ENCODE data around the gene UNC45A.

UNC45A gene

GRCh38 chr15:90960298-90961091, 25.4 kb downstream of the UNC45A start:
- Histone ChIP-seq H3K4me1 (peaks cover 0 to 58% (median 50%) of the 10 kb centered on the region in 4 donors), H3K9me3 (no peaks in the 10 kb centered on the region), H3K4me3 (peak overlapping the region; percentile 16 to 37), H3K27me3 (no peaks in the 10 kb centered on the region), H3K36me3 (peaks cover 5 to 29% (median 22%) of the 10 kb centered on the region in 3 donors), H3K27ac (peak overlapping the region; percentile 83 to 86)
- TF ChIP-seq CTCF (IDR thresholded peaks at IDR 0.05) = no peak
- peak in 1 of 2 donors; percentile 74 for DNase-seq
- intact Hi-C loops (cut with DNase I; ENCODE audit: low total_unique reads) = no loop called here

DNA sequence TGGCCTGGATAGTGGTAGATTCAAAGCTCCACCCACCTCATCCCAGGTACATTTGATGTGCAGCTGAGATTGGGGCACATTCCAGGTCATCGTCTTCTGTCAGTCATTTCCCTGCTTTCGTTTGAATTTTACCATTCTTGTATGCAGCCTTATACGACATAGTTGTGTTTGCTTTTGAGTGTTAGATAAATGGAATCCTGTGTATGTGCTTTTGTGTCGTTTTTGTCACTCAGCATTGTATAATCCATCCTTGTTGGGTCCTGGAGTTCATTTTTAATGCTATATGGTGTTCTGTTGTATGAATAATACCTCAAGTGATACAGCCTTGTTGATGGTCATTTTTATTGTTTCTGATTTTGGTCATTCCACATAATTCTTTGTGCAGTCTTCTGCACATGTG, 26.9 kb downstream of the UNC45A start:
- Histone ChIP-seq H3K4me3 (no peak overlapping the region), H3K36me3 (peaks cover 12 to 43% (median 34%) of the 10 kb centered on the region in 3 donors), H3K27ac (no peak overlapping the region), H3K9me3 (no peaks in the 10 kb centered on the region), H3K4me1 (peaks cover 0 to 45% (median 39%) of the 10 kb centered on the region in 4 donors), H3K27me3 (no peaks in the 10 kb centered on the region)
- TF ChIP-seq CTCF (IDR thresholded peaks at IDR 0.05) = no peak
- DNase-seq = no peak
- intact Hi-C loops (cut with DNase I; ENCODE audit: low total_unique reads) = no loop called here

DNA sequence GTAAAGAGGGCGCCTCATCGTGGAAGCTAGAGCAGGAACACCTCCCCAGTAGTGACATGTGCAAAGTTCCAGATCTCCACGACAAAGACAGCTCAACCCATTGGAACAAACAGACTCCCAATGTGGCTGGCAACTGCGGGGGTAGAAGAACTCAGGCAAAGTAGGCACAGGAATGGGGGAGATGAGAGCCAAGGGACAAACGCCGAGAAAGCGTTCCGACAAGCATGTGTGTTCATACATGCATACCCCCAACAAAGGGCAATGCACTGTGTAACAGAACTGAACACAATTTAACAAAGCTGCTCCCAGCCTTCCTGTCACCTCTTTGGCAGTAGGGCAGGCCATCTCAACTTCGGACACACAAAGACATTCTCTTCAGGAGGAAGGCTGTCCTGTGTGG, 31.2 kb downstream of the UNC45A start:
- no peak overlapping the region for H3K4me3 ChIP-seq
- TF ChIP-seq CTCF (IDR thresholded peaks at IDR 0.05) = no peak
- H3K4me1 ChIP-seq = peaks cover 0 to 3% (median 1%) of the 10 kb centered on the region in 4 donors
- H3K27ac ChIP-seq = no peak overlapping the region
- intact Hi-C loops (cut with DNase I; ENCODE audit: low total_unique reads) = no loop called here
- H3K27me3 ChIP-seq = no peaks in the 10 kb centered on the region
- H3K36me3 ChIP-seq = peaks cover 12 to 62% (median 39%) of the 10 kb centered on the region in 3 donors
- H3K9me3 ChIP-seq = no peaks in the 10 kb centered on the region
- no peak for DNase-seq

DNA sequence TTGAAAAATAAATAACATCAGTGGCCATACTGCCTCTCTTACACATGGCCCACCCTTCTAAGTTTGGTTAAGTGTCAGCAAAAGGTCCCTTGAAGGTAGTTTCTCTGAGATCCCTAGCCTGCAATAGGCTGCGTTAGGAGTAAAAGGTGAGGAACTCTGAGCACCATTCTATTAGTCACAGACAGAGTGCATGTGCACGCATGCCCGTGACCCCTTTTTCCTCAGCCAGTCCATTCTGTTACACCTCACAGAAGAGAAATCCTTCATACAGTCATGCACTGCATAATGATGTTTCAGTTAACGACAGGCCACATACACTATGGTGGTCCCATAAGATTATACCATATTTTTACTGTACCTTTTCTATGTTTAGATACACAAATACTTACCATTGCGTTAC, 32.1 kb downstream of the UNC45A start:
- H3K27ac ChIP-seq = no peak overlapping the region
- DNase-seq = no peak
- H3K4me3 ChIP-seq = no peak overlapping the region
- intact Hi-C loops (cut with DNase I; ENCODE audit: low total_unique reads) = no loop called here
- TF ChIP-seq CTCF (IDR thresholded peaks at IDR 0.05) = no peak
- H3K27me3 ChIP-seq = no peaks in the 10 kb centered on the region
- H3K9me3 ChIP-seq = no peaks in the 10 kb centered on the region
- H3K4me1 ChIP-seq = no peaks in the 10 kb centered on the region
- peaks cover 12 to 53% (median 30%) of the 10 kb centered on the region in 3 donors for H3K36me3 ChIP-seq

- no peaks in the 10 kb centered on the region for H3K9me3 ChIP-seq
- H3K4me3 ChIP-seq = no peak overlapping the region
- intact Hi-C loops (cut with DNase I; ENCODE audit: low total_unique reads) = no loop called here
- no peaks in the 10 kb centered on the region for H3K4me1 ChIP-seq
- no peak overlapping the region for H3K27ac ChIP-seq
- no peak for TF ChIP-seq CTCF (IDR thresholded peaks at IDR 0.05)
- no peak for DNase-seq
- H3K36me3 ChIP-seq = peaks cover 12 to 46% (median 30%) of the 10 kb centered on the region in 3 donors
- H3K27me3 ChIP-seq = no peaks in the 10 kb centered on the region
Measured at GRCh38 chr15:90968434-90968833, 33.3 kb downstream of the UNC45A start.

Data from tibial artery (tissue), 4 donors.